ENCODE data around the gene ZSCAN20. TPM values are rescaled to one million over a fixed set of nuclear protein-coding genes. Genes with fewer than 3 reads are reported as not detected.

ZSCAN20 gene
- total RNA-seq, 4 donors from 2014 or later, result 2.7 to 7.0 (median 4.2) TPM

- in situ Hi-C loops (cut with MboI; ENCODE audit: low sequenced_read_pairs in 4 of 4) (no loop called here), intact Hi-C loops (cut with DNase I; ENCODE audit: low total_unique reads) (no loop called here)
- DNase-seq (no peak), ATAC-seq (no peak)
- Histone ChIP-seq H3K27ac (no peak overlapping the region), H3K36me3 (no peaks in the 10 kb centered on the region), H3K27me3 (no peaks in the 10 kb centered on the region), H3K9me3 (no peaks in the 10 kb centered on the region), H3K4me3 (no peak overlapping the region), H3K4me1 (peaks cover 0 to 4% of the 10 kb centered on the region in 2 donors)
- TF ChIP-seq, protein P1, sequence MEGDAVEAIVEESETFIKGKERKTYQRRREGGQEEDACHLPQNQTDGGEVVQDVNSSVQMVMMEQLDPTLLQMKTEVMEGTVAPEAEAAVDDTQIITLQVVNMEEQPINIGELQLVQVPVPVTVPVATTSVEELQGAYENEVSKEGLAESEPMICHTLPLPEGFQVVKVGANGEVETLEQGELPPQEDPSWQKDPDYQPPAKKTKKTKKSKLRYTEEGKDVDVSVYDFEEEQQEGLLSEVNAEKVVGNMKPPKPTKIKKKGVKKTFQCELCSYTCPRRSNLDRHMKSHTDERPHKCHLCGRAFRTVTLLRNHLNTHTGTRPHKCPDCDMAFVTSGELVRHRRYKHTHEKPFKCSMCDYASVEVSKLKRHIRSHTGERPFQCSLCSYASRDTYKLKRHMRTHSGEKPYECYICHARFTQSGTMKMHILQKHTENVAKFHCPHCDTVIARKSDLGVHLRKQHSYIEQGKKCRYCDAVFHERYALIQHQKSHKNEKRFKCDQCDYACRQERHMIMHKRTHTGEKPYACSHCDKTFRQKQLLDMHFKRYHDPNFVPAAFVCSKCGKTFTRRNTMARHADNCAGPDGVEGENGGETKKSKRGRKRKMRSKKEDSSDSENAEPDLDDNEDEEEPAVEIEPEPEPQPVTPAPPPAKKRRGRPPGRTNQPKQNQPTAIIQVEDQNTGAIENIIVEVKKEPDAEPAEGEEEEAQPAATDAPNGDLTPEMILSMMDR (IDR thresholded peaks at IDR 0.05 in 4 of 5, conservative IDR thresholded peaks at IDR 0.05 in 1 of 5), result no peak
- TF ChIP-seq POLR2A (IDR thresholded peaks at IDR 0.05), result no peak
These were observed 35.7 kb upstream of the ZSCAN20 start for GRCh38 chr1:33436557-33437285.

DNA sequence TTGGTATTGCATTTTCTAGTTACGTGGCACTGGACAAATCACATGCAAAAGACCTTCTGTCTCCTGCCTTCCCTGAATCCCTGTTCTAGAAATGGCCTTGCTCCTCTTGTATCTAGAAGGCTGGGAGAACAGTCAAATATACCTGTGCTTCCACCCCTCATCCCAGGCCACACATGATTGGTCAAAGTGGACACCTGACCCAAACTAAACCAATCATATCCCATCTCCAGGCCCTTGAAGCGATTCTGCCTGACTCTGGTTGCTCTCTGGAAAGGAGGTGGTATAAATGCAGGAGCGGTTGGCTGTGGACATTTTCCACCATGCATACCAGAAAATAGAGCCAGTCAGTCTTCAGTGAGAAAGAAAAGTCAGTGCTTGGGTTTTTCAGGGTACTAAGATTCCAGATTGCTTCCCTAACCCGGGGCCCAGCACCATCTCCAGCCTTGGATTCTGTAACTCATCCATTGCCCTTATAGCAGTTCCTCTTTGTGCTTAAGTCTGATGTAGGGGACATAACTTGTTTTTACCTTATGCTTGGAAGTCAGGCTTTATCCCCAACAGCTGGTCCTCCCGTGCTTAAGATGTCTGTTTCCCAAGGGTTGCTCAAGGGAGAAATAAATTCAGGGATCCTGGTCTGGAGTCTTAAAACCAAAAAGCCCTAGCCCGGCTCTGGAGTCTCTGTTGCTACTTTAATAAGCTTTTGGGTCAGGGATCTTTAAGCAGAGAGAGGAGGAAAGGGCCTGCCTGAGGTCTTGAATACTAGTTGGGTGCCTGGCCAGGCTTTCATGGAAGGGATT is 33.9 kb upstream of the ZSCAN20 start:
- ATAC-seq (no peak), DNase-seq (no peak)
- Histone ChIP-seq H3K27me3 (no peaks in the 10 kb centered on the region), H3K4me1 (peaks cover 2 to 8% of the 10 kb centered on the region in 2 donors), H3K27ac (no peak overlapping the region), H3K9me3 (no peaks in the 10 kb centered on the region), H3K4me3 (no peak overlapping the region), H3K36me3 (no peaks in the 10 kb centered on the region)
- TF ChIP-seq POLR2A (IDR thresholded peaks at IDR 0.05), result no peak
- TF ChIP-seq, protein P1 (IDR thresholded peaks at IDR 0.05 in 4 of 5, conservative IDR thresholded peaks at IDR 0.05 in 1 of 5), result no peak
- intact Hi-C loops (cut with DNase I; ENCODE audit: low total_unique reads) (no loop called here), in situ Hi-C loops (cut with MboI; ENCODE audit: low sequenced_read_pairs in 4 of 4) (no loop called here)

- no peak overlapping the region for H3K4me3 ChIP-seq
- in situ Hi-C loops (cut with MboI; ENCODE audit: low sequenced_read_pairs in 4 of 4) (no loop called here), intact Hi-C loops (cut with DNase I; ENCODE audit: low total_unique reads) (no loop called here)
These were observed 32.8 kb upstream of the ZSCAN20 start for GRCh38 chr1:33439662-33440061.

GRCh38 chr1:33441088-33441745 is 31.2 kb upstream of the ZSCAN20 start:
- Histone ChIP-seq H3K36me3 (no peaks in the 10 kb centered on the region), H3K27me3 (no peaks in the 10 kb centered on the region), H3K9me3 (no peaks in the 10 kb centered on the region), H3K27ac (no peak overlapping the region), H3K4me1 (peaks cover 12 to 14% of the 10 kb centered on the region in 2 donors), H3K4me3 (no peak overlapping the region)
- DNase-seq (no peak), ATAC-seq (no peak)
- intact Hi-C loops (cut with DNase I; ENCODE audit: low total_unique reads) (no loop called here), in situ Hi-C loops (cut with MboI; ENCODE audit: low sequenced_read_pairs in 4 of 4) (no loop called here)
- no peak for TF ChIP-seq POLR2A (IDR thresholded peaks at IDR 0.05)
- TF ChIP-seq, protein P1 (IDR thresholded peaks at IDR 0.05 in 4 of 5, conservative IDR thresholded peaks at IDR 0.05 in 1 of 5), result no peak

More at GRCh38 chr1:33439662-33440061, 32.8 kb upstream of the ZSCAN20 start:
- Histone ChIP-seq H3K9me3 (no peaks in the 10 kb centered on the region), H3K4me1 (peaks cover 13 to 16% of the 10 kb centered on the region in 2 donors), H3K36me3 (no peaks in the 10 kb centered on the region), H3K27me3 (no peaks in the 10 kb centered on the region), H3K27ac (no peak overlapping the region)
- TF ChIP-seq POLR2A (IDR thresholded peaks at IDR 0.05), result no peak
- TF ChIP-seq, protein P1 (IDR thresholded peaks at IDR 0.05 in 4 of 5, conservative IDR thresholded peaks at IDR 0.05 in 1 of 5), result no peak
- no peak for DNase-seq
- ATAC-seq, result no peak

All from gastrocnemius medialis (tissue), 4 donors.